ENCODE data around the gene FAM200A.
"Not testable (repeated sequence)": the region's sequence is repeated elsewhere in the genome, so short reads cannot be mapped to it uniquely, and the experiment has no call there.

Gene FAM200A

GRCh38 chr7:99551767-99552463 is at the start of gene FAM200A:
Gene FAM200A, minus strand, starts transcription at chr7:99552114. Its CDS starts 3,707 bp downstream, at chr7:99548407.
- DNase-seq (ENCODE audit: low spot score), result peak; percentile 85

DNA sequence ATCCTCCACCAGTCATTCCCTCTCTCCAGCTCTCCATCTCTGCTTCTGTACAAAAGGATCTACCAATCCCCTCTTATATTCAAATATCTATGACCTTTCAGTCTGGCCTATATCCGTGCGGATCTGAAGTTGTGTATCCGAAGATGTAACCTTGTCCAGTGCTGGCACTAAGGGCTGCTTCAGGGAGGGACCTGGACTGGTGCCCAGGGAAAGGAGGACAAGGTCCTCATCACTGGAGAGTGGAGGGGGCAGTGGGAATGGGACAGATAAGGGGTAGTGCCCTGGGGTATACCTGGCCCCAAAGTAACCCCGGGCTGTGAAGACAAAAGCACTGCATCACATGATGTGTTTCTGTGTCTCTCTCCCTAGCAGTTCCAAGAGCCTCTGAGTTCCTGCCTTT is 47.9 kb upstream of the FAM200A start:
- DNase-seq (ENCODE audit: low spot score), result no peak

- no peak for DNase-seq (ENCODE audit: low spot score)
These were observed 46.0 kb upstream of the FAM200A start, which contains the start of gene TMEM225B for GRCh38 chr7:99597762-99598501. Gene TMEM225B, plus strand, starts transcription at chr7:99598267. Its CDS starts 6,122 bp downstream, at chr7:99604389.

GRCh38 chr7:99596408-99596955 is 44.6 kb upstream of the FAM200A start:
- no peak for DNase-seq (ENCODE audit: low spot score)

GRCh38 chr7:99594948-99595745 is 43.2 kb upstream of the FAM200A start:
- DNase-seq (ENCODE audit: low spot score), result no peak

GRCh38 chr7:99588868-99589267 is 37.0 kb upstream of the FAM200A start:
- no peak for DNase-seq (ENCODE audit: low spot score)

DNA sequence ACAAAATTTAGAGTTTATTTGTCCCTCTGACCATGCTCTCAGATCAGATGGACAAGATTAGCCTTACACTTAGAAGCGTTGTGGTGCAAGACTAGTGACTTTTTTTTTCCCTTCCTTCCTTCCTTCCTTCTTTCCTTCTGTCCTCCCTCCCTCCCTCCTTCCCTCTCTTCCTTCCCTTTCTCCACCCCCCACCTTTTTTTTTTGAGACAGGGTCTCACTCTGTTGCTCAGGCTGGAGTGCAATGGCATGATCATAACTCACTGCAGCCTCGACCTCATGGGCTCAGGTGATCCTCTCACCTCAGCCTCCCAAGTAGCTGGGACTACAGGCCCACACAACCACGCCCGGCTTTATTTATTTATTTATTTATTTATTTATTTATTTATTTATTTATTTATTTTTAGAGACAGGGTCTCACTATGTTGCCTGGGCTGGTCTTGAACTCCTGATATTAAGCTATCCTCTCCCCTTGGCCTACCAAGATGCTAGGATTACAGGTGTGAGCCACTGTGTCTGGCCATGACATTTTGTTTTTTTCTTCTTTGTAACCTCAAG is 28.9 kb upstream of the FAM200A start:
- not testable (repeated sequence) for DNase-seq (ENCODE audit: low spot score)

DNA sequence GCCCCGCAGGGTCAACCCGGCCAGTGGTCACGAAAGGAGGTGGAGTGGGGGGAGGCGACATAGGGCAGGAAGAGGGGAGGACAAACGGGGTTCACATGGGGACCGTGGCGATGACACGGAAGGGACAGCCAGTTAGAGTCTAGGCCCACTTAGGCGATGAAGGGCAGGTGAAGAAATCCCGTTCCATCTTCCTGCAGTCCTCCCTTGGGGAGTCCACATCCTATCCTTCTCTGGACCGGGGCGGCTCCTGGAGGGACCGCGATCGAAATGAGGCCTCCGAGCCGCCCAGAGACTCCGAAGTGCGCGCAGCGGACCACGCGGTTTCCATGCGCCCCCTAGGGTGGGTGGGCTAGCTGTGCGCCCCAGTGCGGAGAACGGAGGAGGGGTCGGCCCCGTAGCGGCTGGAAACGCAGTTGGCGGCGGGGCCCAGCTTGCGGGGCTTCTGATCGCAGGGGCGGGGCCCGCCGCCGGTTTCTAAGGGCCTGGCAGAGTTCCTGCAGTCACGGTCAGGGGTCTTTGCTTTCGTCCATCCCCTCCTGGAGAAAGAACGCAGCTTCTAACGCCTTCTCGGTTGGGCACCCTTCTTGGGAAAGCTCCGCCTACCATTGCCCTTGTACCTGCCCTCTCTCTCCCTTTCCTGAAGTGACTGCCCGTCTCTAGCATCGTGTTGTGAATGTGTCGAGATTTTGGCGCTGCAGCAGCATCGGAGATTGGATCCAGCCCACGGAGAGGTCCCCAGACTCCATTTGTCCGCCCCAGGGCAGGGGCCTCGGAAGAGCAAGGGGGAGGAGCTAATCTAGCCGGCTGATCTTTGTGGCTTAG is 28.3 kb upstream of the FAM200A start:
- peak; percentile 57 for DNase-seq (ENCODE audit: low spot score)

- DNase-seq (ENCODE audit: low spot score), result no peak
These were observed 27.5 kb upstream of the FAM200A start for GRCh38 chr7:99579281-99579955.

DNA sequence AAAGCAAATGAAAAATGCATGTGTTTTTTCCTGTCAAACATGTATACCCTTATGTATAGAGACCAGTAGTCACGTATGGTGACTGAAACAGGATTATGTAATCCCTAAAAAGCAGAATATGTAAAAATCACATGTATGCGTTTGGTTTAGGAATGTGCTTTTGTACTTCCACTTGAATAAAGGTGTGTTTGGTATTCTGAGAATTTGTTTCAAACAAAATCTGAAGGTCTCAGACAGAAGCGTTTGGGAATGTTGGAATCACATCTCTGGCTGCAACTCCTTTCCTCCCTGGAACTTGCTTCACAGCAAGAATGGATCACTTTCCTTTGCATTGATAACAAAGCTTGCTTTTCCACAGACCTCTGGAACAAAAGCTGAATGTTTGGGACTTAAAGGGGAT is 24.3 kb upstream of the FAM200A start:
- DNase-seq (ENCODE audit: low spot score), result no peak

GRCh38 chr7:99573257-99573656 is 21.3 kb upstream of the FAM200A start:
- no peak for DNase-seq (ENCODE audit: low spot score)

DNA sequence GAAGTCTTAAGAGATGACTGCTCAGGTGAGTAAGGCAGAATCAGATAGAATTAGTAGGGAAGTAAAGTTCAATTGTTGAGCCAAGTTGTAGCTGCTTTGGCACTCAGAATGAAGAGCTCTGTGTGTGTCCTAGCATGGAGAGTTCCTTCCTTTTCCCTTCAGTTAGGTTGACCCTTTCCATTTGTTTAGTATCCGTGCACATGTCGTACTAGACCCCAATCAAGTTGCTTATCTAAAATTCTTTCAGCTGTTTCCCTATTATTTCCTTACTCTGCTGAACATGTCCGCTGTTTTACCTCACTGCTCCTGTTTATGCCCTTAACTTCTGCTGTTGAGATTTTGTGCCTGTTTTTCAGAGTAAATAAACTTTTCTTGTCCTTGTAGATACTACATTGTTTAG is 19.9 kb upstream of the FAM200A start:
- no peak for DNase-seq (ENCODE audit: low spot score)

DNA sequence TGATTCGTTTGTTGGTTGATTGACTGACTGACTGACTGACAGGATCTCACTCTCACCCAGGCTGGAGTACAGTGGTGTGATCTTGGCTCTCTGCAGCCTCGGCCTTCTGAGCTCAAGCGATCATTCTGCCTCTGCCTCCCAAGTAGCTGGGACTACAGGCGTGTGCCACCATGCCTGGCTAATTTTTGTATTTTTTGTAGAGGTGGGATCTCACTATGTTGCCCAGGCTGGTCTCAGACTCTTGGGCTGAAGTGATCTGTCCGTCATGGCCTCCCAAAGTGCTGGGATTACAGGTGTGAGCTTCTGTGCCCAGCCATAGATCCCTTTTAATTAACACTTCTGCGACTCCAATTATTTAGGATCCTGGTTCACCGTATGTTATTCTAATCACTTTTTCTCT is 16.9 kb upstream of the FAM200A start:
- DNase-seq (ENCODE audit: low spot score), result not testable (repeated sequence)

- DNase-seq (ENCODE audit: low spot score), result no peak
These were observed 11.7 kb upstream of the FAM200A start for GRCh38 chr7:99563650-99564049.

DNA sequence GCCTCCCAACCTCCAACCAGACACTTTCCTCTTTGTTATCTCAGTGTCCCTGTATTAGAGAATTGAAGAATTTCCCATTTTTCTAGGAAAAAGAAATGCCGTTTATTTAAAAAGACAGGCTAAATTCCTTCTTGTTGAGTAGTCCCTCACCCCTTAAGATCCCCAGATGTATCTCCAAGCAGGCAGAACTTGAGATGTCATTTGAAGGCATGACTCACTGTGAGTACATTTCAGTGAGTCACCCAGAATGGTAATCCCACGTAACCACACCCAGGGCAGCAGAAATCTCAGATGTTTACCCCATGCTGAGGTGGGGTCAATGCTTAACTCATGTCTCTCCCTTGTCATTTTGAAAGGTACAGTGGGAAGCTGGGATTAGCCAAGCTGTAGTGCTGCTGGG is 10.9 kb upstream of the FAM200A start:
- peak; percentile 68 for DNase-seq (ENCODE audit: low spot score)

- no peak for DNase-seq (ENCODE audit: low spot score)
These were observed 10.3 kb upstream of the FAM200A start for GRCh38 chr7:99562114-99562784.

DNA sequence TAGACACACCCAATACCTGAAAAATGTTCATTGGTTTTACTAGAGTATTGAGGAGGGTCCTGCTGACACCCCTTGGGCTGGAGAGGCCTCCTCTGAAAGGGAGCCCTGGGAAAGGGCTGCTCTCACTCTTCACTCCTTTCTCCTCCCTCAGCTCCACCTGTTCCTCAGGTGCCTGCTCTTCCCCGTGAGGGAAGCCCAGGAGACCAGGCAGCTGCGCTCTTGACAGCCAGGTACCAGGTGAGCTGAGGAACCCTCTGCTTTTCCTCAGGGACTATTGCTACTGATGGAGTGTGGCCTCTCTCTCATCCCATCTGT is 9.8 kb upstream of the FAM200A start:
- no peak for DNase-seq (ENCODE audit: low spot score)

- DNase-seq (ENCODE audit: low spot score), result no peak
These were observed 9.2 kb upstream of the FAM200A start for GRCh38 chr7:99560834-99561736.

Data from CD4-positive, alpha-beta T cell treated with Interleukin-2 at 100 ng/mL for 4 hours (primary cell).